ENCODE results near the gene LATS2. TPM values are rescaled to one million over a fixed set of nuclear protein-coding genes. Genes with fewer than 3 reads are reported as not detected.
A peak's percentile ranks its signal among the peaks of the same experiment; 100 is the strongest.

Gene LATS2
- total and polyA plus RNA-seq, 2 of the 8 experiments (the other 6 are each of a cell fraction or from before 2014, with no cell fraction given), result 8.3 to 26.2 TPM

GRCh38 chr13:21040120-21040826, 21.1 kb downstream of the LATS2 start:
- no peak overlapping the region; a peak in 1 of 7 replicates for H3K9ac ChIP-seq (replicated peaks in 1 of 4; ENCODE audit: extremely low read depth in 1 of 4, low read depth in 3 of 4, low read length in 3 of 4)
- no peak overlapping the region for H4K5ac ChIP-seq (ENCODE audit: insufficient read length, low read depth, low read length)
- no peak for TF ChIP-seq FOSL1 (IDR thresholded peaks at IDR 0.05; ENCODE audit: insufficient read depth, low read depth, low read length)
- no peak for TF ChIP-seq YY1 (IDR thresholded peaks at IDR 0.05; ENCODE audit: low read depth, low read length)
- no peak for TF ChIP-seq CHD1 (IDR thresholded peaks at IDR 0.05; ENCODE audit: low read depth, low read length)
- no peak for TF ChIP-seq NRF1 (IDR thresholded peaks at IDR 0.05; ENCODE audit: low read depth, low read length)
- TF ChIP-seq SP4 (IDR thresholded peaks at IDR 0.05; ENCODE audit: low read length), result no peak
- TF ChIP-seq BACH1 (IDR thresholded peaks at IDR 0.05; ENCODE audit: low read length), result no peak
- no peak for TF ChIP-seq CBX8 (IDR thresholded peaks at IDR 0.05; ENCODE audit: borderline replicate concordance, low read depth, low read length)
- no peak for TF ChIP-seq CTBP2 (IDR thresholded peaks at IDR 0.05; ENCODE audit: borderline replicate concordance, insufficient read depth, insufficient read length, low read length)
- no peaks in the 10 kb centered on the region for H3K23me2 ChIP-seq (ENCODE audit: low read depth, low read length)
- H3K4me3 ChIP-seq (ENCODE audit: extremely low read depth in 1 of 4, insufficient read depth in 2 of 4, low read depth in 3 of 4, low read length in 4 of 4), result no peak overlapping the region
- peaks cover 3 to 36% (median 5%) of the 10 kb centered on the region in 4 experiments; a peak in 7 of 8 replicates for H3K36me3 ChIP-seq (ENCODE audit: control insufficient read depth in 2 of 4, insufficient read depth in 4 of 4, low read length in 3 of 4)
- H3K4me2 ChIP-seq (ENCODE audit: insufficient read depth in 1 of 2, low read depth in 2 of 2, low read length in 2 of 2), result no peak overlapping the region; a peak in 1 of 4 replicates
- no peak overlapping the region; the same call in 1 of the 2 replicates for H3K27ac ChIP-seq (ENCODE audit: low read depth, low read length)
- H3K4me1 ChIP-seq (replicated peaks in 1 of 4; ENCODE audit: control insufficient read depth in 3 of 4, insufficient read depth in 4 of 4, low read length in 3 of 4), result peaks cover 0 to 5% (median 3%) of the 10 kb centered on the region in 4 experiments; a peak in 5 of 7 replicates
- no peak overlapping the region for H3K23ac ChIP-seq (ENCODE audit: insufficient read length)
- H4K8ac ChIP-seq (ENCODE audit: extremely low read depth, insufficient read depth, low read length), result no peak overlapping the region
- no peaks in the 10 kb centered on the region for H3K9me3 ChIP-seq (ENCODE audit: insufficient read depth in 2 of 2, low read depth in 1 of 2, low read length in 1 of 2)
- H3K4ac ChIP-seq (replicated peaks; ENCODE audit: insufficient read length, low read depth, low read length), result no peak overlapping the region
- WGBS, 2 experiments (ENCODE audit: extremely low coverage in 1 of 2, insufficient coverage in 1 of 2, insufficient read length in 1 of 2, insufficient replicate concordance in 2 of 2, low coverage in 1 of 2, low lambda C conversion rate in 2 of 2, missing lambda C conversion rate in 1 of 2), result 87% methylated on average over 15 of the region's 15 CpGs; no CpG with 5 or more reads in 1 of the 2 experiments
- no peak overlapping the region for H2BK15ac ChIP-seq (ENCODE audit: low read length)
- peaks cover 3 to 22% of the 10 kb centered on the region in 2 experiments for H4K20me1 ChIP-seq (replicated peaks in 1 of 2; ENCODE audit: control insufficient read depth in 1 of 2, insufficient read depth in 2 of 2, low read length in 2 of 2)
- H3K14ac ChIP-seq (ENCODE audit: insufficient read length), result no peak overlapping the region
- no peak overlapping the region for H3K18ac ChIP-seq (ENCODE audit: extremely low read depth, low read length)
- no peaks in the 10 kb centered on the region for H3K27me3 ChIP-seq (replicated peaks in 1 of 4; ENCODE audit: control insufficient read depth in 3 of 4, extremely low read depth in 1 of 4, insufficient read depth in 3 of 4, low read length in 3 of 4)
- ChIA-PET POLR2A (ENCODE audit: partially characterized antibody) (interaction anchor here (1.1 to 1.7 kb wide), 5 partner anchors 9 to 94 kb away, joined by 3 to 5 read pairs (median 4); no protein-coding TSS in a partner anchor), CTCF (ENCODE audit: partially characterized antibody) (interaction anchor here (1.6 kb wide), 1 partner anchor 18 kb away, joined by 4 read pairs; no protein-coding TSS in a partner anchor)
- no peak for FAIRE-seq
- no peak overlapping the region for H3K56ac ChIP-seq (replicated peaks; ENCODE audit: insufficient read length, low read depth, low read length)
- H3K79me2 ChIP-seq (ENCODE audit: control insufficient read depth in 1 of 2, insufficient read depth in 2 of 2, low read length in 2 of 2), result peaks cover 14 to 97% of the 10 kb centered on the region in 2 experiments
- H2AFZ ChIP-seq (ENCODE audit: low read length), result no peak overlapping the region
- peaks cover 13% of the 10 kb centered on the region for H3K79me1 ChIP-seq (ENCODE audit: low read depth, low read length)
- no peak overlapping the region for H2BK20ac ChIP-seq (ENCODE audit: low read length)
- peak in 1 of 2 experiments; percentile 39 for DNase-seq (ENCODE audit: low read depth in 1 of 2, low spot score in 2 of 2)
- no peak overlapping the region for H4K91ac ChIP-seq (replicated peaks; ENCODE audit: insufficient read length, low read length)
- H2BK12ac ChIP-seq (ENCODE audit: low read depth, low read length), result no peak overlapping the region
- no peak overlapping the region for H2AK5ac ChIP-seq (ENCODE audit: low read depth, low read length)
- H2BK5ac ChIP-seq (ENCODE audit: low read depth, low read length), result 0 out of 2 replicates have a peak overlapping the region, but pooled peaks have one; percentile 26
- H2BK120ac ChIP-seq (replicated peaks; ENCODE audit: low read depth, low read length), result no peak overlapping the region
